GM11168 (cell line): ENCODE results near the gene GPR152.

Source experiments
- in situ Hi-C: fragments of 300-500 bp; cut with MboI; formaldehyde crosslinking; loops from one replicate; pipeline ENCODE4 v1.12.0; 2022; ENCODE audit warnings: low sequenced_read_pairs; ENCODE audit not compliant: unreplicated experiment

GPR152 gene

GRCh38 chr11:67452141-67452952 lies at the start of gene GPR152:
GPR152 (minus strand) TSS chr11:67452729; CDS start chr11:67452724, 5 bp downstream.
- in situ Hi-C loops: no loop called here

- in situ Hi-C loops: loop anchor here (10.0 kb wide), 1 partner anchor 97 kb away; the partner anchor contains the start of genes PPP1CA and TBC1D10C
Measured at GRCh38 chr11:67501854-67502253, 49.3 kb upstream of the GPR152 start.

- in situ Hi-C loops: loop anchor here (10.0 kb wide), 1 partner anchor 96 kb away; the partner anchor contains the start of genes PPP1CA and TBC1D10C
Measured at GRCh38 chr11:67500831-67501715, 48.5 kb upstream of the GPR152 start.

GRCh38 chr11:67500484-67500821 lies 47.9 kb upstream of the GPR152 start:
- in situ Hi-C loops: loop anchor here (10.0 kb wide), 1 partner anchor 96 kb away; the partner anchor contains the start of genes PPP1CA and TBC1D10C

GRCh38 chr11:67499808-67500483 lies 47.4 kb upstream of the GPR152 start:
- in situ Hi-C loops: loop anchor here (10.0 kb wide), 1 partner anchor 95 kb away; the partner anchor contains the start of genes PPP1CA and TBC1D10C

- in situ Hi-C loops: no loop called here
Measured at GRCh38 chr11:67498544-67498972, 46.0 kb upstream of the GPR152 start.

GRCh38 chr11:67497656-67498291 lies 45.2 kb upstream of the GPR152 start:
- in situ Hi-C loops: no loop called here

GRCh38 chr11:67496113-67496512 lies 43.6 kb upstream of the GPR152 start:
- in situ Hi-C loops: no loop called here

- in situ Hi-C loops: no loop called here
Measured at GRCh38 chr11:67495234-67496005, 42.9 kb upstream of the GPR152 start.

- in situ Hi-C loops: no loop called here
Measured at GRCh38 chr11:67494371-67495233, 42.1 kb upstream of the GPR152 start.

- in situ Hi-C loops: no loop called here
Measured at GRCh38 chr11:67493548-67494370, 41.2 kb upstream of the GPR152 start.

- in situ Hi-C loops: no loop called here
Measured at GRCh38 chr11:67492801-67493547, 40.4 kb upstream of the GPR152 start.

GRCh38 chr11:67492069-67492727 lies 39.7 kb upstream of the GPR152 start:
- in situ Hi-C loops: no loop called here

- in situ Hi-C loops: no loop called here
Measured at GRCh38 chr11:67491276-67492068, 38.9 kb upstream of the GPR152 start.

GRCh38 chr11:67490727-67491065 lies 38.2 kb upstream of the GPR152 start:
- in situ Hi-C loops: no loop called here
